NCI-H1417 (cell line): ENCODE measurements around the gene HMGA1.

Experiments used
- DNase-seq, 3 experiments: peaks; one replicate each; lab custom pipeline; 2025; lab: John Stamatoyannopoulos, UW

Gene HMGA1

GRCh38 chr6:34240329-34241248, 3.9 kb downstream of the HMGA1 start:
- no peak for DNase-seq

GRCh38 chr6:34241351-34242215, 4.9 kb downstream of the HMGA1 start:
- no peak for DNase-seq

- no peak for DNase-seq
Measured at GRCh38 chr6:34242252-34243130, 5.8 kb downstream of the HMGA1 start.

GRCh38 chr6:34243131-34243771, 6.6 kb downstream of the HMGA1 start:
- DNase-seq = no peak

GRCh38 chr6:34243901-34244884, 7.5 kb downstream of the HMGA1 start:
- DNase-seq = no peak

GRCh38 chr6:34245032-34245760, 8.5 kb downstream of the HMGA1 start:
- DNase-seq = peak in 1 of 3 experiments; percentile 65

GRCh38 chr6:34245761-34246140, 9.1 kb downstream of the HMGA1 start:
- peak in 1 of 3 experiments; percentile 65 for DNase-seq

- DNase-seq = no peak
Measured at GRCh38 chr6:34246249-34246562, 9.5 kb downstream of the HMGA1 start.

- DNase-seq = peak in 2 of 3 experiments; percentile 39 to 65
Measured at GRCh38 chr6:34246563-34247391, 10.1 kb downstream of the HMGA1 start.

- DNase-seq = no peak
Measured at GRCh38 chr6:34247481-34248197, 11.0 kb downstream of the HMGA1 start.

GRCh38 chr6:34248198-34248726, 11.6 kb downstream of the HMGA1 start:
- peak in 1 of 3 experiments; percentile 40 for DNase-seq

GRCh38 chr6:34248727-34249468, 12.2 kb downstream of the HMGA1 start, which contains the start of gene SMIM29:
TSS of gene SMIM29 (minus strand) at chr6:34249006. CDS start at chr6:34247791, 1,215 bp downstream.
- DNase-seq = peak; percentile 94 to 96 (median 95)

GRCh38 chr6:34249469-34250261, 13.0 kb downstream of the HMGA1 start:
- DNase-seq = peak in 1 of 3 experiments; percentile 45

- peak in 1 of 3 experiments; percentile 25 for DNase-seq
Measured at GRCh38 chr6:34252395-34252794, 15.7 kb downstream of the HMGA1 start.

- DNase-seq = no peak
Measured at GRCh38 chr6:34259529-34260069, 22.9 kb downstream of the HMGA1 start.
